Lower leg skin (tissue), 3 donors: Measurements from ENCODE around the gene GARIN1A.
"Not testable (repeated sequence)": the region's sequence is repeated elsewhere in the genome, so short reads cannot be mapped to it uniquely, and the experiment has no call there.

Experiments used
- CTCF ChIP-seq, 3 donors: fragments of 450-650 bp; IDR thresholded peaks; one replicate each; pipeline ENCODE4 v1.5.1; 2016; ENCODE audit warnings: antibody characterized with exemption in 3 of 3, mild to moderate bottlenecking in 3 of 3, moderate library complexity in 2 of 3
- POLR2A ChIP-seq, 2 donors: fragments of 450-650 bp; IDR thresholded peaks; one replicate each; pipeline ENCODE4 v1.6.1; 2016 to 2017; ENCODE audit warnings: antibody characterized with exemption in 2 of 2, mild to moderate bottlenecking in 1 of 2, moderate library complexity in 1 of 2

- TF ChIP-seq POLR2A, CTCF (IDR thresholded peaks at IDR 0.05): not testable (repeated sequence)
Observed at GRCh38 chr7:128654080-128654479, 18.0 kb upstream of the GARIN1A start.
